Measurements from ENCODE around the gene NKAIN4. TPM values are rescaled to one million over a fixed set of nuclear protein-coding genes. Genes with fewer than 3 reads are reported as not detected.

The NKAIN4 gene
- polyA plus RNA-seq, 3 donors = 21.8 to 41.3 (median 36.6) TPM

- DNase-seq (ENCODE audit: extremely low read depth in 1 of 11, low read depth in 9 of 11, low spot score in 4 of 11) = no peak
These were observed 61.5 kb downstream of the NKAIN4 start for GRCh38 chr20:63192721-63193120.

- DNase-seq (ENCODE audit: extremely low read depth in 1 of 11, low read depth in 9 of 11, low spot score in 4 of 11) = no peak
These were observed 62.9 kb downstream of the NKAIN4 start for GRCh38 chr20:63191400-63191799.

GRCh38 chr20:63190828-63191227 lies 63.4 kb downstream of the NKAIN4 start:
- no peak for DNase-seq (ENCODE audit: extremely low read depth in 1 of 11, low read depth in 9 of 11, low spot score in 4 of 11)

Other genes starting within 250 kb of the NKAIN4 start
- under 1 TPM in 1 of 3 donors, not detected in 2; 0.09 TPM for gene BHLHE23, start 247.5 kb downstream of the NKAIN4 start, polyA plus RNA-seq (ENCODE audit: insufficient read length in 3 of 3)
- 10 to 100 TPM; 40.1 to 46.1 (median 45.3) TPM for gene YTHDF1, start 38.3 kb downstream of the NKAIN4 start, polyA plus RNA-seq (ENCODE audit: insufficient read length in 3 of 3)
- 1 to 10 TPM in 1 of 3 donors, under 1 TPM in 2; 0.48 to 2.6 (median 0.57) TPM for gene BIRC7, start 18.6 kb downstream of the NKAIN4 start, polyA plus RNA-seq (ENCODE audit: insufficient read length in 3 of 3)
- gene ARFGAP1, start 18.4 kb upstream of the NKAIN4 start, polyA plus RNA-seq (ENCODE audit: insufficient read length in 3 of 3) = 10 to 100 TPM; 62.4 to 90.2 (median 76.1) TPM
- 1 to 10 TPM in 1 of 3 donors, under 1 TPM in 2; 0.26 to 1.0 (median 0.64) TPM for gene COL20A1, start 38.7 kb upstream of the NKAIN4 start, polyA plus RNA-seq (ENCODE audit: insufficient read length in 3 of 3)
- 10 to 100 TPM in 2 of 3 donors, 1 to 10 TPM in 1; 9.5 to 37.9 (median 11.4) TPM for gene CHRNA4, start 106.9 kb upstream of the NKAIN4 start, polyA plus RNA-seq (ENCODE audit: insufficient read length in 3 of 3)
- 10 to 100 TPM in 1 of 3 donors, 1 to 10 TPM in 2; 7.2 to 10.9 (median 8.5) TPM for gene KCNQ2, start 218.2 kb upstream of the NKAIN4 start, polyA plus RNA-seq (ENCODE audit: insufficient read length in 3 of 3)
- gene EEF1A2, start 244.6 kb upstream of the NKAIN4 start, polyA plus RNA-seq (ENCODE audit: insufficient read length in 3 of 3) = 1 to 10 TPM; 1.1 to 2.3 (median 1.9) TPM

Data from renal cortex interstitium (tissue), 11 donors.